Fibroblast of lung (primary cell): ENCODE measurements around the gene SRPK3. TPM values are rescaled to one million over a fixed set of nuclear protein-coding genes. Genes with fewer than 3 reads are reported as not detected.

Source experiments
- DNase-seq, 2 donors: peaks; one replicate each; pipeline versions ENCODE4 v3.0.0 to v3.0.0-alpha.2; 2010; ENCODE audit warnings: low read depth in 2 of 2
- H2AFZ ChIP-seq: 2 replicates; pipeline ENCODE4 v1.5.1; 2012; ENCODE audit warnings: low read length, control low read depth, inconsistent platforms
- H3K27ac ChIP-seq: 2 replicates; pipeline ENCODE4 v1.5.1; 2011; ENCODE audit warnings: low read length, control low read depth; ENCODE audit not compliant: insufficient read depth
- H3K27me3 ChIP-seq: 2 replicates; pipeline ENCODE4 v1.5.1; 2011; ENCODE audit warnings: mild to moderate bottlenecking, low read length; ENCODE audit not compliant: control insufficient read depth, insufficient read depth
- H3K36me3 ChIP-seq: 2 replicates; pipeline ENCODE4 v1.5.1; 2011; ENCODE audit warnings: low read length; ENCODE audit not compliant: control insufficient read depth, insufficient read depth
- H3K4me1 ChIP-seq: 2 replicates; pipeline ENCODE4 v1.5.1; 2011; ENCODE audit warnings: low read length; ENCODE audit not compliant: control insufficient read depth, insufficient read depth; ENCODE audit errors: extremely low read depth
- H3K4me2 ChIP-seq: 2 replicates; pipeline ENCODE4 v1.5.1; 2011; ENCODE audit warnings: low read length, control low read depth; ENCODE audit not compliant: insufficient read depth; ENCODE audit errors: extremely low read depth
- H3K4me3 ChIP-seq, 4 experiments: fragments of 200-600 bp in 1 of 4; sonication (generic) in 1 of 4; replicated peaks in 1 of 4; 2 replicates each; pipeline ENCODE4 v1.5.1; 2011 to 2016; ENCODE audit warnings: low read length in 4 of 4, low read depth in 3 of 4, mild to moderate bottlenecking in 3 of 4, control low read depth in 2 of 4, inconsistent platforms in 1 of 4, mixed read lengths in 1 of 4; ENCODE audit not compliant: insufficient read depth in 1 of 4; ENCODE audit errors: control extremely low read depth in 1 of 4
- H3K79me2 ChIP-seq: 2 replicates; pipeline ENCODE4 v1.5.1; 2012; ENCODE audit warnings: mild to moderate bottlenecking, low read length, inconsistent platforms; ENCODE audit not compliant: control insufficient read depth, insufficient read depth
- H3K9ac ChIP-seq: 2 replicates; pipeline ENCODE4 v1.5.1; 2011; ENCODE audit warnings: mild to moderate bottlenecking, low read length, control low read depth; ENCODE audit not compliant: insufficient read depth
- H3K9me3 ChIP-seq: 2 replicates; pipeline ENCODE4 v1.5.1; 2012; ENCODE audit warnings: low read depth, low read length; ENCODE audit not compliant: control insufficient read depth, insufficient read depth
- H4K20me1 ChIP-seq: 2 replicates; pipeline ENCODE4 v1.5.1; 2011; ENCODE audit warnings: low read length; ENCODE audit not compliant: control insufficient read depth, insufficient read depth; ENCODE audit errors: extremely low read depth
- EZH2 ChIP-seq: IDR thresholded peaks from 2 replicates; pipeline ENCODE4 v1.5.1; 2012; ENCODE audit warnings: low read length, control low read depth, mild to moderate bottlenecking; ENCODE audit errors: missing control alignments
- polyA plus RNA-seq, 2 donors: library from polyadenylated mRNA; depleted of rRNA in 1 of 2; stranded (reverse) in 1 of 2; unstranded in 1 of 2; fragments of >200 nt; gene quantifications; 2 replicates each; pipeline ENCODE4 v1.2.1, GENCODE V29; 2011 to 2012; ENCODE audit warnings: missing spikeins in 1 of 2
- total RNA-seq: library from RNA; depleted of rRNA; stranded (reverse); fragments of >200 nt; gene quantifications from 2 replicates; pipeline ENCODE4 v1.2.1, GENCODE V29; 2014
- TF ChIP-seq, protein P1 (sequence below), 2 donors: IDR thresholded peaks in 1 of 2; conservative IDR thresholded peaks in 1 of 2; 1 replicate in 1 of 2; 2 replicates in 1 of 2; pipeline ENCODE4 v1.5.1; 2011 to 2012; ENCODE audit warnings: low read length in 2 of 2, control low read depth in 1 of 2, inconsistent platforms in 1 of 2, low read depth in 1 of 2, mild to moderate bottlenecking in 1 of 2

SRPK3 gene
- total and polyA plus RNA-seq, 2 donors (not counting 1 experiment from before 2014, with no cell fraction given), result 0.40 to 0.83 TPM

DNA sequence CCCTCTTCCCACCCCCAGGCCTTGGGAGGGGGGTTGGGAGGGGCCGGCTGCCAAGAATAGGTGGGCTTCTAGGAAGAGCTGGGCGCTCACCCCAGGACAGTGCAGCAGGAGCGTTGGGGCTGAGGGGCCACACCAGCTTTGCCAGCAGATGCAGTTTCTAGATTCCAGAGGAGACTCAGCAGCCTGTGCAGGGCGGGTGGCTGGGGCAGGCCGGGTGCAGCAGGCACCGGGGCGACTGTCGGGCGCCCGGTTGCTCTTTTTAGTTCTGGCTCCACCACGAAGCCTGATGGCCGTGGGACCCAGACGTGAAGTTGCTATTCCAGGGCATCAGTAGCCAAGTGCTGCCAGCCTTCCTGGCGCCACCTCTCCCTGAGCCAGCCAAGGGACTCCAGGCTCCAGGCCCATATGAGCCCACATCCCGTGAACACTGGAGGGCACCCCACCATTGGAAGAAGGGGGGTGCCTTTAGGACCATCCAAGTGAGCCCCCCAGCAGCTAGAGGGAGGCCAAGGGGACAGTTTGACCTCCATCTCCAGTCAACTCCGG, 19.4 kb downstream of the SRPK3 start:
- no peak overlapping the region for H3K27ac ChIP-seq
- no peak overlapping the region for H3K4me2 ChIP-seq
- TF ChIP-seq EZH2, result no peak
- TF ChIP-seq, protein P1, sequence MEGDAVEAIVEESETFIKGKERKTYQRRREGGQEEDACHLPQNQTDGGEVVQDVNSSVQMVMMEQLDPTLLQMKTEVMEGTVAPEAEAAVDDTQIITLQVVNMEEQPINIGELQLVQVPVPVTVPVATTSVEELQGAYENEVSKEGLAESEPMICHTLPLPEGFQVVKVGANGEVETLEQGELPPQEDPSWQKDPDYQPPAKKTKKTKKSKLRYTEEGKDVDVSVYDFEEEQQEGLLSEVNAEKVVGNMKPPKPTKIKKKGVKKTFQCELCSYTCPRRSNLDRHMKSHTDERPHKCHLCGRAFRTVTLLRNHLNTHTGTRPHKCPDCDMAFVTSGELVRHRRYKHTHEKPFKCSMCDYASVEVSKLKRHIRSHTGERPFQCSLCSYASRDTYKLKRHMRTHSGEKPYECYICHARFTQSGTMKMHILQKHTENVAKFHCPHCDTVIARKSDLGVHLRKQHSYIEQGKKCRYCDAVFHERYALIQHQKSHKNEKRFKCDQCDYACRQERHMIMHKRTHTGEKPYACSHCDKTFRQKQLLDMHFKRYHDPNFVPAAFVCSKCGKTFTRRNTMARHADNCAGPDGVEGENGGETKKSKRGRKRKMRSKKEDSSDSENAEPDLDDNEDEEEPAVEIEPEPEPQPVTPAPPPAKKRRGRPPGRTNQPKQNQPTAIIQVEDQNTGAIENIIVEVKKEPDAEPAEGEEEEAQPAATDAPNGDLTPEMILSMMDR (conservative IDR thresholded peaks at IDR 0.05 in 1 of 2, IDR thresholded peaks at IDR 0.05 in 1 of 2; ENCODE audit: low read depth in 1 of 2, low read length in 2 of 2), result no peak
- no peak overlapping the region for H3K9ac ChIP-seq
- H3K27me3 ChIP-seq, result no peaks in the 10 kb centered on the region
- H3K4me3 ChIP-seq, result no peak overlapping the region
- no peaks in the 10 kb centered on the region for H4K20me1 ChIP-seq
- H2AFZ ChIP-seq, result no peak overlapping the region
- DNase-seq, result no peak
- no peaks in the 10 kb centered on the region for H3K9me3 ChIP-seq
- peaks cover 3% of the 10 kb centered on the region for H3K4me1 ChIP-seq
- H3K36me3 ChIP-seq, result peaks cover 8% of the 10 kb centered on the region
- peaks cover 14% of the 10 kb centered on the region for H3K79me2 ChIP-seq

DNA sequence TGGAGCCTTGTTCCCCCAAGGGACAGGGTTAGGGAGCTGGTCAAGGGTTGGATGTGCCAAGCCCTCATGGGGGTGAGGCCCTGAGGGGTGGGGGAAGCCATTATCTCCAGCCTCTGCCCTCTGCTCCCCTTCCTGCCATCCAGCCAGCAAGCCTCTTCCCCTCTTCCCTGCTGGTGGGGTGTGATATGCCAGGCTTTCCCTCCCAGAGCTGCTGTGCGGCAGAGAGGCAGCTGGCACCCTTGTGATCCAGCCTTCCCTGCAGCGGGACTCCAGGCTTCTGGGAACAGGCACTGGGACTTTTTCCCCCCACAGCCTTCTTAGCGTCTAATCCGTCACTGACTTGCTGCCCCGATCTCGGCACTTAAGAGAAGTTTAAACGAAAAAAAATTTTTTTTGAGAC, 19.9 kb downstream of the SRPK3 start:
- H3K4me1 ChIP-seq, result peaks cover 2% of the 10 kb centered on the region
- DNase-seq, result no peak
- no peaks in the 10 kb centered on the region for H3K9me3 ChIP-seq
- H3K9ac ChIP-seq, result no peak overlapping the region
- H3K4me3 ChIP-seq, result no peak overlapping the region
- H3K79me2 ChIP-seq, result peaks cover 9% of the 10 kb centered on the region
- no peaks in the 10 kb centered on the region for H3K27me3 ChIP-seq
- H4K20me1 ChIP-seq, result no peaks in the 10 kb centered on the region
- peaks cover 8% of the 10 kb centered on the region for H3K36me3 ChIP-seq
- H3K27ac ChIP-seq, result no peak overlapping the region
- H2AFZ ChIP-seq, result no peak overlapping the region
- H3K4me2 ChIP-seq, result no peak overlapping the region
- no peak for TF ChIP-seq EZH2
- TF ChIP-seq, protein P1 (conservative IDR thresholded peaks at IDR 0.05 in 1 of 2, IDR thresholded peaks at IDR 0.05 in 1 of 2; ENCODE audit: low read depth in 1 of 2, low read length in 2 of 2), result no peak

DNA sequence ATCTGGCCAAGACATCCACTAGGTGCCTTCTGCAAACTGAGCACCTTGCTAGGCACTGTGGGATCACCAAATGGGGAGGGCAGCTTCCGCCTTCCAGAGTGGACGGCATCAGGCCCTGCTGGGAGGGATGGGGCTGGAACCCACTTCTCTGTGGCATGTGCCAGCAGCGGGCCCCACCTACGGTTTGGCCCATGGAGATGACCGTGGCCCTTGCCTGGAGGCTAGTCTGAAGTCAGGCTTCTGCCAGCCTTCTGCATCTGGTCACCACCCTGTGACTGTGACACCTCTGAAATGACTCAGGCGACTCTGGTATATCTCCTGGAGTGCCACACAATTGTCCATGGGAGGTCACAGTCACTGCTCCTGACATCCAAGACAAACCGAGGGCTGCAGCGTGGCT, 20.8 kb downstream of the SRPK3 start:
- no peaks in the 10 kb centered on the region for H3K27me3 ChIP-seq
- no peak overlapping the region for H3K27ac ChIP-seq
- H3K4me2 ChIP-seq, result no peak overlapping the region
- H3K4me1 ChIP-seq, result no peaks in the 10 kb centered on the region
- H4K20me1 ChIP-seq, result no peaks in the 10 kb centered on the region
- no peaks in the 10 kb centered on the region for H3K9me3 ChIP-seq
- no peak for DNase-seq
- H3K36me3 ChIP-seq, result peaks cover 6% of the 10 kb centered on the region
- no peak overlapping the region for H2AFZ ChIP-seq
- no peak overlapping the region for H3K9ac ChIP-seq
- H3K79me2 ChIP-seq, result no peaks in the 10 kb centered on the region
- TF ChIP-seq, protein P1 (conservative IDR thresholded peaks at IDR 0.05 in 1 of 2, IDR thresholded peaks at IDR 0.05 in 1 of 2; ENCODE audit: low read depth in 1 of 2, low read length in 2 of 2), result no peak
- no peak for TF ChIP-seq EZH2
- no peak overlapping the region for H3K4me3 ChIP-seq
